K562 (cell line): ENCODE measurements around the gene NUP214. TPM values are rescaled to one million over a fixed set of nuclear protein-coding genes. Genes with fewer than 3 reads are reported as not detected.
A peak's percentile ranks its signal among the peaks of the same experiment; 100 is the strongest.

Experiments
- ATAC-seq: fragments of 200-7000 bp; cut with Tn5 transposase; 3 replicates; pipeline ENCODE4 v1.9.1; 2020; ENCODE audit warnings: moderate library complexity
- BruUV-seq: library from RNA; stranded (reverse); fragments of 400-500 nt; replicated peaks from 2 replicates; lab custom pipeline; 2021; lab: Mats Ljungman, UMichigan
- CTCF ChIA-PET: fragments of 300-600 bp; formaldehyde crosslinking; extraction: SDS; loops from one replicate; lab custom pipeline; 2021; ENCODE audit warnings: low intra/inter-chr PET ratio; lab: Yijun Ruan, JAX
- POLR2A ChIA-PET: fragments of 300-600, 350-650 bp; sonication (Branson Sonifier 250); formaldehyde crosslinking; extraction: SDS; loops from one replicate; lab custom pipeline; 2021; ENCODE audit warnings: antibody characterized with exemption, inconsistent platforms; lab: Yijun Ruan, JAX
- DNase-seq, 4 experiments: peaks; one replicate each; pipeline versions ENCODE4 v3.0.0 to v3.0.0-alpha.2; 2011 to 2018; ENCODE audit warnings: low spot score in 3 of 4, mixed read lengths in 3 of 4; ENCODE audit errors: extremely low read depth in 1 of 4
- FAIRE-seq: peaks from 2 replicates; lab custom pipeline; 2011; peaks lifted over from hg19 to GRCh38; lab: Jason Lieb, UNC
- H2AFZ ChIP-seq: 2 replicates; pipeline ENCODE4 v1.6.0; 2011; ENCODE audit warnings: low read depth, low read length, control low read depth, inconsistent platforms
- H3K27ac ChIP-seq: fragments of 200-600 bp; 3 replicates; pipeline ENCODE4 v1.8.0; 2011; ENCODE audit warnings: low read depth, mild to moderate bottlenecking, control low read depth, inconsistent platforms, low read length, moderate library complexity, mixed read lengths; ENCODE audit errors: extremely low read depth
- H3K27me3 ChIP-seq, 2 experiments: fragments of 300-600 bp in 1 of 2; 2 replicates in 1 of 2; 3 replicates in 1 of 2; pipeline versions ENCODE4 v1.6.0 to v1.8.0; 2011; ENCODE audit warnings: inconsistent platforms in 2 of 2, low read length in 2 of 2, mild to moderate bottlenecking in 1 of 2, mixed read lengths in 1 of 2, moderate library complexity in 1 of 2; ENCODE audit not compliant: control insufficient read depth in 2 of 2, insufficient read depth in 2 of 2
- H3K36me3 ChIP-seq: fragments of 300-600 bp; 3 replicates; pipeline ENCODE4 v1.8.0; 2011; ENCODE audit warnings: mild to moderate bottlenecking, low read length, inconsistent platforms; ENCODE audit not compliant: control insufficient read depth, insufficient read depth
- H3K4me1 ChIP-seq, 2 experiments: fragments of 200-600 bp in 1 of 2; replicated peaks in 1 of 2; 2 replicates in 1 of 2; 3 replicates in 1 of 2; pipeline versions ENCODE4 v1.5.1 to v1.8.0; 2011; ENCODE audit warnings: inconsistent platforms in 2 of 2, low read length in 2 of 2, mild to moderate bottlenecking in 1 of 2, mixed read lengths in 1 of 2, moderate library complexity in 1 of 2; ENCODE audit not compliant: control insufficient read depth in 2 of 2, insufficient read depth in 2 of 2
- H3K4me2 ChIP-seq: 2 replicates; pipeline ENCODE4 v1.6.1; 2011; ENCODE audit warnings: low read length, control low read depth, inconsistent platforms, mixed read lengths; ENCODE audit not compliant: insufficient read depth
- H3K4me3 ChIP-seq: fragments of 200-600 bp; sonication (generic), shearing (Covaris generic); 2 replicates; pipeline ENCODE4 v1.5.1; 2016; ENCODE audit warnings: control low read depth, inconsistent platforms
- H3K79me2 ChIP-seq: fragments of 200-600 bp; 3 replicates; pipeline ENCODE4 v1.8.0; 2011; ENCODE audit warnings: low read length, inconsistent platforms; ENCODE audit not compliant: control insufficient read depth, insufficient read depth
- H3K9ac ChIP-seq, 2 experiments: 2 replicates each; pipeline versions ENCODE4 v1.6.0 to v1.6.1; 2011; ENCODE audit warnings: low read depth in 2 of 2, low read length in 2 of 2, control low read depth in 1 of 2, inconsistent platforms in 1 of 2, mild to moderate bottlenecking in 1 of 2, mixed read lengths in 1 of 2; ENCODE audit not compliant: insufficient read depth in 1 of 2
- H3K9me1 ChIP-seq: one replicate; pipeline ENCODE4 v1.6.0; 2011; ENCODE audit warnings: inconsistent platforms, mild to moderate bottlenecking, low read length, moderate library complexity; ENCODE audit not compliant: control insufficient read depth, insufficient read depth
- H3K9me3 ChIP-seq: replicated peaks from 2 replicates; pipeline ENCODE4 v1.5.1; 2011; ENCODE audit warnings: low read depth, low read length, inconsistent platforms; ENCODE audit not compliant: control insufficient read depth, insufficient read depth
- H4K20me1 ChIP-seq: replicated peaks from 2 replicates; pipeline ENCODE4 v1.6.1; 2011; ENCODE audit warnings: low read length, inconsistent platforms, mixed read lengths; ENCODE audit not compliant: control insufficient read depth, insufficient read depth
- CEBPB ChIP-seq: fragments of 450-650 bp; IDR thresholded peaks from 2 replicates; pipeline ENCODE4 v1.6.1; 2016; ENCODE audit warnings: missing genetic modification characterization, missing compliant biosample characterization
- DACH1 ChIP-seq: fragments of 450-650 bp; IDR thresholded peaks from 2 replicates; pipeline ENCODE4 v1.6.1; 2018; ENCODE audit not compliant: partially characterized antibody
- HEY1 ChIP-seq: fragments of 250-450 bp; sonication (Bioruptor Pico); IDR thresholded peaks from 2 replicates; pipeline ENCODE4 v1.5.0; 2020; ENCODE audit warnings: mild to moderate bottlenecking, moderate library complexity, borderline replicate concordance
- ILF3 ChIP-seq: fragments of 450-650 bp; IDR thresholded peaks from 2 replicates; pipeline ENCODE4 v1.6.1; 2018; ENCODE audit warnings: antibody characterized with exemption, mild to moderate bottlenecking, moderate library complexity, borderline replicate concordance
- MTA1 ChIP-seq: fragments of 450-650 bp; IDR thresholded peaks from 2 replicates; pipeline ENCODE4 v1.6.1; 2017; ENCODE audit warnings: borderline replicate concordance
- OTX1 ChIP-seq: fragments of 450-650 bp; formaldehyde crosslinking; IDR thresholded peaks from 2 replicates; pipeline ENCODE4 v1.4.0; 2022; ENCODE audit warnings: mild to moderate bottlenecking
- PRPF4 ChIP-seq: fragments of 200-400 bp; formaldehyde crosslinking; IDR thresholded peaks from one replicate; pipeline ENCODE4 v1.6.1; 2017; ENCODE audit warnings: low read length, low read depth, mild to moderate bottlenecking; ENCODE audit not compliant: insufficient read depth, poor library complexity, severe bottlenecking
- TEAD2 ChIP-seq: fragments of 450-650 bp; IDR thresholded peaks from 2 replicates; pipeline ENCODE4 v1.6.1; 2016; ENCODE audit warnings: missing genetic modification characterization, control low read depth, missing compliant biosample characterization
- ZBTB12 ChIP-seq: fragments of 250-450 bp; sonication (Bioruptor Pico); IDR thresholded peaks from 2 replicates; pipeline ENCODE4 v1.4.0; 2020
- ZFP1 ChIP-seq: fragments of 450-650 bp; formaldehyde crosslinking; IDR thresholded peaks from 2 replicates; pipeline ENCODE4 v1.4.0; 2020; ENCODE audit warnings: mild to moderate bottlenecking, mixed read lengths
- ZNF124 ChIP-seq: sonication (generic); formaldehyde crosslinking; IDR thresholded peaks from 2 replicates; pipeline ENCODE4 v1.8.1; 2022; ENCODE audit warnings: missing genetic modification reagents
- ZNF551 ChIP-seq: fragments of 250-450 bp; sonication (Bioruptor Pico); IDR thresholded peaks from 2 replicates; pipeline ENCODE4 v1.5.0; 2021; ENCODE audit warnings: mild to moderate bottlenecking, moderate library complexity
- WGBS: fragments of 100-300 bp; shearing (Covaris generic); methylation state at CpG from one replicate; pipeline ENCODE4 v1.1.6; 2016; ENCODE audit warnings: low coverage, mixed read lengths; ENCODE audit not compliant: insufficient coverage; ENCODE audit errors: missing lambda C conversion rate; 5-methylcytosine and 5-hydroxymethylcytosine counted together
- in situ Hi-C: fragments of 300-500 bp; cut with MboI; formaldehyde crosslinking; loops from 4 replicates; pipeline ENCODE4 v1.15.0; 2018; ENCODE audit warnings: inconsistent platforms, mixed read lengths
- intact Hi-C: fragments of 100-400 bp; cut with micrococcal nuclease; formaldehyde crosslinking; loops from 2 replicates; pipeline ENCODE4 v1.14.2; 2022
- polyA plus RNA-seq, 8 experiments: library from polyadenylated mRNA; depleted of rRNA in 4 of 8; stranded (reverse) in 5 of 8; unstranded in 3 of 8; fragments of >200 nt; fragmentation: Nextera tagmentation in 2 of 8; fragmentation: Illumina TruSeq in 1 of 8; extraction: Ambion mirVana in 2 of 8; extraction: Trizol in 1 of 8; gene quantifications; 2 replicates each; pipeline versions ENCODE4 v1.2.1 to v1.2.3, GENCODE V29; 2011 to 2014; ENCODE audit warnings: inconsistent platforms in 1 of 8, missing spikeins in 1 of 8
- total RNA-seq, 7 experiments: library from RNA; depleted of rRNA in 6 of 7; stranded (reverse); fragments of >200 nt in 6 of 7; fragmentation: Illumina TruSeq in 2 of 7; extraction: Trizol in 2 of 7; gene quantifications; 2 replicates each; pipeline versions ENCODE4 v1.2.1 to v1.2.3, GENCODE V29; 2011 to 2021; ENCODE audit warnings: low replicate concordance in 1 of 7
- TF ChIP-seq, protein P1 (sequence below): fragments of 250-450 bp; sonication (Bioruptor Pico); IDR thresholded peaks from 2 replicates; pipeline ENCODE4 v1.4.0; 2020
- TF ChIP-seq, protein P2 (sequence below): fragments of 450-650 bp; IDR thresholded peaks from 2 replicates; pipeline ENCODE4 v1.6.1; 2018; ENCODE audit warnings: mild to moderate bottlenecking, low read depth; ENCODE audit not compliant: partially characterized antibody

The NUP214 gene
- total and polyA plus RNA-seq, 9 of the 15 experiments (the other 6 are each of a cell fraction or from before 2014, with no cell fraction given), result 56.9 to 332 (median 97.1) TPM

DNA sequence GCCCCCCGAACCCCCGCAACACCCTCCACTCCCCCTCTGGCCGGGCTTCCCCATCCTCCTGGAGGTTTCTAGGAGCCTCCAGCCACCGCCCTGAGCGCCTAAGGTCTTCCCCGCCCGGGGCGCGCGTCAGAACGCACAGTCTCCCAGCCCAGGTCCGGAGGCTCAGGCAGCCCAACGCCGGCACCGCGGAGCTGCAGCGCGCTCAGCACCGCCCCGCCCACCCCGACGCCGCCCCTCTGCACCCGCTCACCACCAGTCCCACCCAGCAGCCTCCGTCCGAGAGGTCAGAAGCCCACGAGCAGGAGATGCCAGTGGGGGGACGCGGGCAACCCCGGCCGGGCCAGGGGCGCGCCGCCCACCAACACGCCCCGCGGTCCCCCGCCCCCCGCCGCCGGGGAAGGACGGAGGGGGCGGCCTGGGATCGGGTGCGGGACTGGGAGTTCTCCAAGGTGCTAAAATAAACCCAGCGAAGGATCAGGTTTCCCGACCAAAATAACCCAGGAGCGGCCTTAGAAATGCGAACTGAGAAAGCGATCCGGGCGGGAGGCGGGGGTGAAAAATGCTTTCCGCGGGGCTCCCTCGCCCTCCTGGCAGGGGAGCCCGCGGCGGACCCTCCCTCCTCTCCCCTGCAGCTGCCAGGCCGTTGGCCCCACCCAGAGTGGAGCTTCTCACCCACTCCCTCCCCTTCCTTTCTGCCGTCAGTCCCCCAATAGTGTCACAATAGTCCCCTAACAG, 157.5 kb downstream of the NUP214 start:
- CTCF ChIA-PET, result no interaction called here
- Histone ChIP-seq H3K4me3 (0 out of 2 replicates have a peak overlapping the region, but pooled peaks have one; percentile 4), H2AFZ (no peak overlapping the region)
- no peak for TF ChIP-seq ZFP1
- no peak for TF ChIP-seq ZNF124 (CRISPR knock-in tag)
- no peak for TF ChIP-seq ZNF551 (CRISPR knock-in tag)
- no peak for TF ChIP-seq CEBPB (tag)
- TF ChIP-seq TEAD2, result no peak
- TF ChIP-seq, protein P1, sequence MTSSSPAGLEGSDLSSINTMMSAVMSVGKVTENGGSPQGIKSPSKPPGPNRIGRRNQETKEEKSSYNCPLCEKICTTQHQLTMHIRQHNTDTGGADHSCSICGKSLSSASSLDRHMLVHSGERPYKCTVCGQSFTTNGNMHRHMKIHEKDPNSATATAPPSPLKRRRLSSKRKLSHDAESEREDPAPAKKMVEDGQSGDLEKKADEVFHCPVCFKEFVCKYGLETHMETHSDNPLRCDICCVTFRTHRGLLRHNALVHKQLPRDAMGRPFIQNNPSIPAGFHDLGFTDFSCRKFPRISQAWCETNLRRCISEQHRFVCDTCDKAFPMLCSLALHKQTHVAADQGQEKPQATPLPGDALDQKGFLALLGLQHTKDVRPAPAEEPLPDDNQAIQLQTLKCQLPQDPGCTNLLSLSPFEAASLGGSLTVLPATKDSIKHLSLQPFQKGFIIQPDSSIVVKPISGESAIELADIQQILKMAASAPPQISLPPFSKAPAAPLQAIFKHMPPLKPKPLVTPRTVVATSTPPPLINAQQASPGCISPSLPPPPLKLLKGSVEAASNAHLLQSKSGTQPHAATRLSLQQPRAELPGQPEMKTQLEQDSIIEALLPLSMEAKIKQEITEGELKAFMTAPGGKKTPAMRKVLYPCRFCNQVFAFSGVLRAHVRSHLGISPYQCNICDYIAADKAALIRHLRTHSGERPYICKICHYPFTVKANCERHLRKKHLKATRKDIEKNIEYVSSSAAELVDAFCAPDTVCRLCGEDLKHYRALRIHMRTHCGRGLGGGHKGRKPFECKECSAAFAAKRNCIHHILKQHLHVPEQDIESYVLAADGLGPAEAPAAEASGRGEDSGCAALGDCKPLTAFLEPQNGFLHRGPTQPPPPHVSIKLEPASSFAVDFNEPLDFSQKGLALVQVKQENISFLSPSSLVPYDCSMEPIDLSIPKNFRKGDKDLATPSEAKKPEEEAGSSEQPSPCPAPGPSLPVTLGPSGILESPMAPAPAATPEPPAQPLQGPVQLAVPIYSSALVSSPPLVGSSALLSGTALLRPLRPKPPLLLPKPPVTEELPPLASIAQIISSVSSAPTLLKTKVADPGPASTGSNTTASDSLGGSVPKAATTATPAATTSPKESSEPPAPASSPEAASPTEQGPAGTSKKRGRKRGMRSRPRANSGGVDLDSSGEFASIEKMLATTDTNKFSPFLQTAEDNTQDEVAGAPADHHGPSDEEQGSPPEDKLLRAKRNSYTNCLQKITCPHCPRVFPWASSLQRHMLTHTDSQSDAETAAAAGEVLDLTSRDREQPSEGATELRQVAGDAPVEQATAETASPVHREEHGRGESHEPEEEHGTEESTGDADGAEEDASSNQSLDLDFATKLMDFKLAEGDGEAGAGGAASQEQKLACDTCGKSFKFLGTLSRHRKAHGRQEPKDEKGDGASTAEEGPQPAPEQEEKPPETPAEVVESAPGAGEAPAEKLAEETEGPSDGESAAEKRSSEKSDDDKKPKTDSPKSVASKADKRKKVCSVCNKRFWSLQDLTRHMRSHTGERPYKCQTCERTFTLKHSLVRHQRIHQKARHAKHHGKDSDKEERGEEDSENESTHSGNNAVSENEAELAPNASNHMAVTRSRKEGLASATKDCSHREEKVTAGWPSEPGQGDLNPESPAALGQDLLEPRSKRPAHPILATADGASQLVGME (CRISPR knock-in tag), result no peak
- no peak for TF ChIP-seq ZBTB12 (CRISPR knock-in tag)
- no peak for TF ChIP-seq HEY1 (CRISPR knock-in tag)
- no peak for TF ChIP-seq ILF3
- no peak for TF ChIP-seq PRPF4
- no peak for TF ChIP-seq MTA1
- TF ChIP-seq, protein P2, sequence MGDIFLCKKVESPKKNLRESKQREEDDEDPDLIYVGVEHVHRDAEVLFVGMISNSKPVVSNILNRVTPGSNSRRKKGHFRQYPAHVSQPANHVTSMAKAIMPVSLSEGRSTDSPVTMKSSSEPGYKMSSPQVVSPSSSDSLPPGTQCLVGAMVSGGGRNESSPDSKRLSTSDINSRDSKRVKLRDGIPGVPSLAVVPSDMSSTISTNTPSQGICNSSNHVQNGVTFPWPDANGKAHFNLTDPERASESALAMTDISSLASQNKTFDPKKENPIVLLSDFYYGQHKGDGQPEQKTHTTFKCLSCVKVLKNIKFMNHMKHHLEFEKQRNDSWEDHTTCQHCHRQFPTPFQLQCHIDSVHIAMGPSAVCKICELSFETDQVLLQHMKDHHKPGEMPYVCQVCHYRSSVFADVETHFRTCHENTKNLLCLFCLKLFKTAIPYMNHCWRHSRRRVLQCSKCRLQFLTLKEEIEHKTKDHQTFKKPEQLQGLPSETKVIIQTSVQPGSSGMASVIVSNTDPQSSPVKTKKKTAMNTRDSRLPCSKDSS, result no peak
- TF ChIP-seq DACH1, result no peak
- TF ChIP-seq OTX1 (CRISPR knock-in tag), result no peak

More for the DNA sequence above, 157.5 kb downstream of the NUP214 start:
- H3K9ac ChIP-seq, result peak overlapping the region in 1 of 2 experiments; percentile 15; a peak in 1 of 4 replicates
- peaks cover 17 to 35% of the 10 kb centered on the region in 2 experiments for H3K4me1 ChIP-seq
- BruUV-seq, result no TSS peak
- H3K79me2 ChIP-seq, result no peaks in the 10 kb centered on the region
- H3K27me3 ChIP-seq, result peaks cover 3 to 13% of the 10 kb centered on the region in 2 experiments; a peak in 3 of 5 replicates
- H3K9me3 ChIP-seq, result no peaks in the 10 kb centered on the region
- DNase-seq, result peak in 3 of 4 experiments; percentile 41 to 66 (median 63)
- intact Hi-C loops, result no loop called here
- no peaks in the 10 kb centered on the region for H4K20me1 ChIP-seq
- POLR2A ChIA-PET, result no interaction called here
- H3K27ac ChIP-seq, result no peak overlapping the region
- peaks cover 8% of the 10 kb centered on the region for H3K9me1 ChIP-seq
- no peak overlapping the region for H3K4me2 ChIP-seq
- in situ Hi-C loops, result no loop called here
- H3K36me3 ChIP-seq, result no peaks in the 10 kb centered on the region
- FAIRE-seq, result no peak
- no peak for ATAC-seq
- 6% methylated on average over 20 of the region's 61 CpGs for WGBS
